ENCODE measurements around the gene DNAH14.
"Not testable (repeated sequence)": the region's sequence is repeated elsewhere in the genome, so short reads cannot be mapped to it uniquely, and the experiment has no call there.

DNAH14 gene

DNA sequence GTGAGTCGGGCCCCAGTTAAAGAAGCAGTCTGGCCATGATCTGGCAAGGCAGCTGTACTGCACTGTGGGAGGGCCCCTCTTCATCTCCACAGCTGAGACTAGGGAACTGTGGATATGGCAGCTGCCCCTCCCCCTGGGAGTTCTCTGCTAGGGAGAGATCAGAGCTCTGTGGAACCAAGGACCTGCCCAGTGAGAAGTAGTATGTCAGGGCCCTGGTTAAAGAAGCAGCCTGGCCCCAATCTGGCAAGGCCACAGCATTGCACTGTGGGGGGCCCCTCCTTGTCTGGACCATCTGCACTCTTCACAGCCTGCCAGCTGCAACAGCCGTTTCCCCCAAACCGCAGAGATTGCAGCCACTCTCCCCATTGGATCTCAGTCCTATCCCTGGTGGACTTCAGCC lies 208.5 kb downstream of the DNAH14 start:
- no peak for DNase-seq (ENCODE audit: low spot score)
- TF ChIP-seq, protein P1, sequence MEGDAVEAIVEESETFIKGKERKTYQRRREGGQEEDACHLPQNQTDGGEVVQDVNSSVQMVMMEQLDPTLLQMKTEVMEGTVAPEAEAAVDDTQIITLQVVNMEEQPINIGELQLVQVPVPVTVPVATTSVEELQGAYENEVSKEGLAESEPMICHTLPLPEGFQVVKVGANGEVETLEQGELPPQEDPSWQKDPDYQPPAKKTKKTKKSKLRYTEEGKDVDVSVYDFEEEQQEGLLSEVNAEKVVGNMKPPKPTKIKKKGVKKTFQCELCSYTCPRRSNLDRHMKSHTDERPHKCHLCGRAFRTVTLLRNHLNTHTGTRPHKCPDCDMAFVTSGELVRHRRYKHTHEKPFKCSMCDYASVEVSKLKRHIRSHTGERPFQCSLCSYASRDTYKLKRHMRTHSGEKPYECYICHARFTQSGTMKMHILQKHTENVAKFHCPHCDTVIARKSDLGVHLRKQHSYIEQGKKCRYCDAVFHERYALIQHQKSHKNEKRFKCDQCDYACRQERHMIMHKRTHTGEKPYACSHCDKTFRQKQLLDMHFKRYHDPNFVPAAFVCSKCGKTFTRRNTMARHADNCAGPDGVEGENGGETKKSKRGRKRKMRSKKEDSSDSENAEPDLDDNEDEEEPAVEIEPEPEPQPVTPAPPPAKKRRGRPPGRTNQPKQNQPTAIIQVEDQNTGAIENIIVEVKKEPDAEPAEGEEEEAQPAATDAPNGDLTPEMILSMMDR (IDR thresholded peaks at IDR 0.05; ENCODE audit: extremely low read depth, missing control alignments): no peak

DNA sequence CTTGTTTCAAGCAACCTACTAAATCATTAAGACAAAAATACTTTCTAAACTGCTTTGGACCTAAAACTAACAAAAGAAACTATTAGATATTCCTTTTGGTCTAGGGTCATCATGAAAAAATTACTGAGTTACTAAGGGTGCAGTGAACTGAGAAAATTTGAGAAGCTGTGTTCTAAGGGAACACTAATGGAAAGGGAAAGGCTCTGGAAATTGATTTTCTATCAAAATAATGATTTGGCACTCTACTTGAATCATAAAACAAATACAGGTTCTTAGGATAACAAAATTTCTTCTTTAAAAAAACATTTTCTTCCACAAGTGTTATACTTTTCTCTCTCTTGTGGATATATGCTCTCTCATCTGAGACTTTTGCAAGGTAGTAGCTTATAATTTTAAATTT lies 213.5 kb downstream of the DNAH14 start:
- TF ChIP-seq, protein P1 (IDR thresholded peaks at IDR 0.05; ENCODE audit: extremely low read depth, missing control alignments): no peak
- no peak for DNase-seq (ENCODE audit: low spot score)

DNA sequence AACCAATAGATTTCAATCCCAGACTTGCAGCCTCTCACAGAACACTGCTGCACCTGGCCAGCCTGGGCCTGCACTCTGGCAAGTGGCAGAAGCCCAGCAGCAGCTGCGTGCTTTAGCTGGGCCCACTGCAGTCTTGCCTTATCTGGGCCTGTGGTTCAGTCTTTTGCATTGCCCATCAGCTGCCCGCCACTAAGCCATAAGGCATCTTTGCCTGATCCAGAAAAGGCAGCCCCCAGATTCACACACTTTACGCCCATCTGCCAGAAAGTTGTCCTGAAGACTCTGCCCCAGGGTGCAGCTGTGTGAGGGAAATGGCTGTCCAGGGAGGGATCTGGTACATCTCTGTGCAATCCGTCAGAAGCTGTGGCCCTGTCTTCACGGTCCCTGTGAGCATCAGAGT lies 217.0 kb downstream of the DNAH14 start:
- DNase-seq (ENCODE audit: low spot score): no peak
- TF ChIP-seq, protein P1 (IDR thresholded peaks at IDR 0.05; ENCODE audit: extremely low read depth, missing control alignments): no peak

DNA sequence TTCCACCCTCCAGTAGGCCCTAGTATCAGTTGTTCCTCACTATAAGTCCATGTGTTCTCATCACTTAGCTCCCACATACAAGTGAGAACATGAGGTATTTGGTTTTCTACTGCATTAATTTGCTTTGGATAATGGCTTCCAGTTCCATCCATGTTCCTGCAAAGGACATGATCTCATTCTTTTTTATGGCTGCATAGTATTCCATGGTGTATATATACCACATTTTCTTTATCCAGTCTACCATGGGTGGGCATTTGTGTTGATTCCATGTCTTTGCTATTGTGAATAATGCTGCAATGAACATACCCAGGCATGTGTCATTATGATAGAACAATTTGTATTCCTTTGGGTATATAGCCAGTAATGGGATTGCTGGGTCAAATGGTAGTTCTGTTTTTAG lies 218.3 kb downstream of the DNAH14 start:
- DNase-seq (ENCODE audit: low spot score): not testable (repeated sequence)

DNA sequence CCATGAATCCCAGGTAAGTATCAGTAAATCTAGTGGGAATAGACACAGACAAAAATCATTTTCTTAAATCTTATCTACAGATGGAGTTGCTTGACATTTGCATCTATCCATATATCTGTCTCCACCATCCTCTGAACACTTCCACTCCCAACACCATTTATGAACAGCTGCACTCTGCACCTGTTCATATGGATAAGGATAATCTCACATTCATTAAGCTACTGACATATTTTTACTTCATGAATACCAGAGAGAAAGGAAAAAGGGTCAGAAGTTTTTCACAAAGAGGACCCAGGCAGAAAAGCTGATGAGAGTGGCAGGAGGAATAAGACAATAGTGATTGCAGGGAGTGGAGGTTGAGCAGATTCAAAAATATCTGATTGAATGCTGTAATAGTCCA lies 222.6 kb downstream of the DNAH14 start:
- DNase-seq (ENCODE audit: low spot score): no peak

DNA sequence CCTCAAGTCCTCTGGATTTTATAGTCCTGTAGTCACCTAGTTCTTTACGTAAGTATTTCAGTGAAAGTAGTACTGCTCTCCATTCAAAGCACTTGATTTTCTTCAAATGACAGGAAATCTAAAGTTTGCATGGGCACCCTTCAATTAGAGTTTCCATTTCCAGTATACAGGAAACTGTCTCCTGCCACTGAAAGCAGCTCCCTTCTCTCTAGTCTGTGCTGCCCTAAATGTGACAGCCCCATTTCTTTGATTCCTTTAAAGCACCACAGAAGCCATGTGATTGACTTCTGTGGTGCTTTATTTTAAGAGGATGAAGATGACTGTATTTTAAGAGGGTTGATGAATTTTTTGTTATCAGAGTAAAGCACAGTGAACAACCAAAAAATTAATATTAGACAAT lies 226.1 kb downstream of the DNAH14 start:
- TF ChIP-seq, protein P1 (IDR thresholded peaks at IDR 0.05; ENCODE audit: extremely low read depth, missing control alignments): no peak
- no peak for DNase-seq (ENCODE audit: low spot score)

More for the DNA sequence above, 222.6 kb downstream of the DNAH14 start:
- TF ChIP-seq, protein P1 (IDR thresholded peaks at IDR 0.05; ENCODE audit: extremely low read depth, missing control alignments): no peak

DNA sequence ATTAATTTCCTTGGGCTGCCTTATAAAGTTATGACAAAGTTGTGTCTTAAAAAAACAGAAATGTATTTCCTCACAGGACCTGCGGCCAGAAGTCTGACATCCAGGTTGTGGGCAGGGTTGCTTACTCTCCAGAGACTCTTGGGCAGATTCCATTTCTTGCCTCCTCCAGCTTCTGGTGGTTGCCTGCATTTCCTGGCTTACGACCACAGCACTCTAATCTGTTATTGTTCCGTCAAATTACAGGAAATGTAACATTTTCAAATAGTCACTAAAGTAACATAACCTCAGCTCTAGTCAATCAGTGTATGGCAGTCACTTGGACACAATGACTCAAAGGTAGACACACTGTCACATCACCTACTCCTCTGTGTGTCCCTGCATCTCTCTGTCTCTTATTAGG lies 226.8 kb downstream of the DNAH14 start:
- TF ChIP-seq, protein P1 (IDR thresholded peaks at IDR 0.05; ENCODE audit: extremely low read depth, missing control alignments): no peak
- DNase-seq (ENCODE audit: low spot score): no peak

DNA sequence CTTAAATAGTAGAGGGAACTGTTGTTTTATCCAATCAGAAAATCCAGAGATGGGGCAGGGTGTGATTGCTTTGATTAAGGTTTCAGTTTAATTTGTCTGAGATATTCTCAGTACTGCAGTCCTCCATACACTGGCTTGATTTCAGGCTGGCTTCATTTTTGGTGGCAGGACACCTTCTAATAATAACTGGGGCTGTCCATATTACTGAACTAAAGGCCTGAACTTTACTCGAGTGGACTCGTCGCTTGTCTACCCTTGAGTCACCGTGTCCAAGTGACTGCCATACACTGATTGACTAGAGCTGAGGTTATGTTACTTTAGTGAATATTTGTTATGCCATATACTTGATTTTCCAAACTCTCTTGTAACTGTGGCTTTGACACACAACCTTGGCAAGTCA lies 228.8 kb downstream of the DNAH14 start:
- TF ChIP-seq, protein P1 (IDR thresholded peaks at IDR 0.05; ENCODE audit: extremely low read depth, missing control alignments): no peak
- no peak for DNase-seq (ENCODE audit: low spot score)

Data from GM20000 (cell line).